KG1 (cell line): ENCODE measurements around the gene KCNH2.
"Not testable (repeated sequence)": the region's sequence is repeated elsewhere in the genome, so short reads cannot be mapped to it uniquely, and the experiment has no call there.

Experiments
- DNase-seq: peaks from one replicate; lab custom pipeline; 2025; lab: John Stamatoyannopoulos, UW

KCNH2 gene

GRCh38 chr7:151012031-151012692, 34.0 kb upstream of the KCNH2 start:
- no peak for DNase-seq

GRCh38 chr7:151011616-151012015, 33.5 kb upstream of the KCNH2 start:
- not testable (repeated sequence) for DNase-seq

GRCh38 chr7:151011097-151011409, 32.9 kb upstream of the KCNH2 start:
- DNase-seq, result no peak

- DNase-seq, result no peak
Observed at GRCh38 chr7:151010307-151011096, 32.4 kb upstream of the KCNH2 start.

- DNase-seq, result no peak
Observed at GRCh38 chr7:151010037-151010306, 31.9 kb upstream of the KCNH2 start.

- no peak for DNase-seq
Observed at GRCh38 chr7:151009327-151010036, 31.4 kb upstream of the KCNH2 start.

GRCh38 chr7:151008511-151009323, 30.6 kb upstream of the KCNH2 start:
- DNase-seq, result no peak

GRCh38 chr7:151008143-151008510, 30.0 kb upstream of the KCNH2 start:
- no peak for DNase-seq

- no peak for DNase-seq
Observed at GRCh38 chr7:151007469-151007898, 29.4 kb upstream of the KCNH2 start.

- DNase-seq, result no peak
Observed at GRCh38 chr7:151006590-151007300, 28.6 kb upstream of the KCNH2 start.

- no peak for DNase-seq
Observed at GRCh38 chr7:151005566-151005965, 27.4 kb upstream of the KCNH2 start.

GRCh38 chr7:151003572-151003971, 25.5 kb upstream of the KCNH2 start:
- DNase-seq, result no peak

GRCh38 chr7:151001546-151001945, 23.4 kb upstream of the KCNH2 start:
- DNase-seq, result no peak

GRCh38 chr7:151000897-151001495, 22.9 kb upstream of the KCNH2 start:
- DNase-seq, result no peak

GRCh38 chr7:150999497-151000230, 21.5 kb upstream of the KCNH2 start:
- DNase-seq, result no peak

- DNase-seq, result no peak
Observed at GRCh38 chr7:150999001-150999400, 20.9 kb upstream of the KCNH2 start.

- DNase-seq, result no peak
Observed at GRCh38 chr7:150998341-150998740, 20.2 kb upstream of the KCNH2 start.

- DNase-seq, result no peak
Observed at GRCh38 chr7:150997817-150998216, 19.7 kb upstream of the KCNH2 start.

- DNase-seq, result no peak
Observed at GRCh38 chr7:150997075-150997511, 19.0 kb upstream of the KCNH2 start.

GRCh38 chr7:150996376-150997074, 18.4 kb upstream of the KCNH2 start:
- DNase-seq, result no peak
